OCI-LY3 (cell line): ENCODE data around the gene CD9.
A peak's percentile ranks its signal among the peaks of the same experiment; 100 is the strongest.

ENCODE experiments used
- H2AFZ ChIP-seq: fragments of 200-600, 300-600 bp; shearing (Covaris generic); 2 replicates; pipeline ENCODE4 v1.6.0; 2014; ENCODE audit warnings: antibody characterized with exemption, low read depth, low read length
- H3K27ac ChIP-seq: fragments of 200-600, 300-600 bp; sonication (generic); 2 replicates; pipeline ENCODE4 v1.5.1; 2014; ENCODE audit warnings: mild to moderate bottlenecking, low read length, moderate library complexity, mixed read lengths
- H3K27me3 ChIP-seq: fragments of 200-600, 300-600 bp; sonication (generic); 2 replicates; pipeline ENCODE4 v1.6.1; 2014; ENCODE audit warnings: low read depth, low read length, mixed read lengths
- H3K36me3 ChIP-seq: fragments of 200-600, 300-600 bp; sonication (generic); replicated peaks from 2 replicates; pipeline ENCODE3; 2014; ENCODE audit warnings: low read depth, low read length, mixed read lengths
- H3K4me1 ChIP-seq: fragments of 300-600, 200-600 bp; sonication (generic); 2 replicates; pipeline ENCODE4 v1.6.1; 2014; ENCODE audit warnings: low read length, mixed read lengths
- H3K4me2 ChIP-seq: fragments of 200-600, 300-600 bp; sonication (generic); 2 replicates; pipeline ENCODE4 v1.6.1; 2014; ENCODE audit warnings: low read length, mixed read lengths
- H3K4me3 ChIP-seq: fragments of 300-600, 200-600 bp; sonication (generic); 2 replicates; pipeline ENCODE4 v1.5.1; 2014; ENCODE audit warnings: antibody characterized with exemption, mild to moderate bottlenecking, low read length, moderate library complexity
- H3K79me2 ChIP-seq: fragments of 300-600, 200-600 bp; shearing (Covaris generic); 2 replicates; pipeline ENCODE4 v1.6.1; 2014; ENCODE audit warnings: mild to moderate bottlenecking, low read length, mixed read lengths
- H3K9ac ChIP-seq: fragments of 300-600, 200-600 bp; shearing (Covaris generic); 2 replicates; pipeline ENCODE4 v1.6.0; 2014; ENCODE audit warnings: mild to moderate bottlenecking, low read length, moderate library complexity
- H3K9me3 ChIP-seq: fragments of 200-600, 300-600 bp; shearing (Covaris generic); 2 replicates; pipeline ENCODE4 v1.6.1; 2014; ENCODE audit warnings: low read length, mixed read lengths; ENCODE audit not compliant: insufficient read depth
- H4K20me1 ChIP-seq: fragments of 200-600, 300-600 bp; sonication (generic); 2 replicates; pipeline ENCODE4 v1.6.1; 2016; ENCODE audit warnings: low read length, mixed read lengths; ENCODE audit not compliant: insufficient read depth
- EZH2phosphoT487 ChIP-seq: fragments of 200-600 bp; shearing (Covaris generic); IDR thresholded peaks from 2 replicates; pipeline ENCODE4 v1.6.1; 2018; ENCODE audit warnings: antibody characterized with exemption, mixed run types, low read depth
- TF ChIP-seq, protein P1 (sequence below): fragments of 200-600, 300-600 bp; sonication (generic); IDR thresholded peaks from 2 replicates; pipeline ENCODE4 v1.5.1; 2014; ENCODE audit warnings: antibody characterized with exemption, low read length, low read depth

CD9 gene

DNA sequence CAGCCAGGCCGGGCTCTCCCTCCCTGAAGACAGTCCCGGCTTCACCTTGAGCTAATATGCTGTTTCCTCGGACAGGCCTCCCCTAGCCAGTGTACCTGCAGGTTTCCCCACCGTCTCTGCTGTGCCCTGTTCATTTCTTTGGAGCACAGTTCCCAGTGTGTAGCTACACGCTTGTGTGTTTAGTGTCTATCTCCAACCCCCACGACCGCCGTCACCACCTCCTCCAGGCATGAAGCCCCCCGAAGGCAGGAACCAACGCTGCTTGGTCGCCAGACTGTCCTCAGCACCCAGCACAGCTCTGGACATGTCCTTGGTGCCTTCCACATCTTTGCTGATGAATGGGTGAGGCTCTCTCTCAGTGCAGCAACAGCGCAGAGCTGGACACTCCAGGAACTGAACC, 84.1 kb downstream of the CD9 start:
- Histone ChIP-seq H3K27ac (no peak overlapping the region), H2AFZ (no peak overlapping the region), H3K36me3 (no peaks in the 10 kb centered on the region), H3K4me1 (no peaks in the 10 kb centered on the region), H3K27me3 (peaks cover 19% of the 10 kb centered on the region), H3K9ac (no peak overlapping the region), H3K4me3 (no peak overlapping the region), H3K79me2 (no peaks in the 10 kb centered on the region), H3K4me2 (no peak overlapping the region), H3K9me3 (no peaks in the 10 kb centered on the region), H4K20me1 (no peaks in the 10 kb centered on the region; the same call in 1 of the 2 replicates)
- TF ChIP-seq EZH2phosphoT487: no peak
- TF ChIP-seq, protein P1, sequence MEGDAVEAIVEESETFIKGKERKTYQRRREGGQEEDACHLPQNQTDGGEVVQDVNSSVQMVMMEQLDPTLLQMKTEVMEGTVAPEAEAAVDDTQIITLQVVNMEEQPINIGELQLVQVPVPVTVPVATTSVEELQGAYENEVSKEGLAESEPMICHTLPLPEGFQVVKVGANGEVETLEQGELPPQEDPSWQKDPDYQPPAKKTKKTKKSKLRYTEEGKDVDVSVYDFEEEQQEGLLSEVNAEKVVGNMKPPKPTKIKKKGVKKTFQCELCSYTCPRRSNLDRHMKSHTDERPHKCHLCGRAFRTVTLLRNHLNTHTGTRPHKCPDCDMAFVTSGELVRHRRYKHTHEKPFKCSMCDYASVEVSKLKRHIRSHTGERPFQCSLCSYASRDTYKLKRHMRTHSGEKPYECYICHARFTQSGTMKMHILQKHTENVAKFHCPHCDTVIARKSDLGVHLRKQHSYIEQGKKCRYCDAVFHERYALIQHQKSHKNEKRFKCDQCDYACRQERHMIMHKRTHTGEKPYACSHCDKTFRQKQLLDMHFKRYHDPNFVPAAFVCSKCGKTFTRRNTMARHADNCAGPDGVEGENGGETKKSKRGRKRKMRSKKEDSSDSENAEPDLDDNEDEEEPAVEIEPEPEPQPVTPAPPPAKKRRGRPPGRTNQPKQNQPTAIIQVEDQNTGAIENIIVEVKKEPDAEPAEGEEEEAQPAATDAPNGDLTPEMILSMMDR: no peak

DNA sequence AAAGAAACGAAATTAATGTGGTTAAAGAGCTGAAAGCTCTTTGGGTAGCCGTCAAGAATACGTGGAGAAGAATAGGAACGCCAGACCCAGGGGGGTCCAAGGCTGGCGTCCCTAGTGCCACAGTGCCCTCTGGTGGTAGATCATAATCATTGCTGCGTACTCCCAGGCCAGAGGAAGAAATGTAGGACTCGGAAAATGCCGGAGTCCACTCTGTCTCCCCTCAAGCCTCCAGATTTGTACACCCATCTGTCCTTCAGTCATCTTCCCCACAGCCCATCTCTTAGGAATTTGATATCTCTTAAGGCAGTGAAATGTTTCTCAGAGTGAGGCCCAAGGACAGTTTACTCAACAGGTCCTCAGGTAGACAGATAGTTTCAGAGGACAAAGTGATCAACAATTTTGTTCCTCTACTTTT, 84.9 kb downstream of the CD9 start:
- no peak overlapping the region for H3K4me2 ChIP-seq
- TF ChIP-seq, protein P1: peak; percentile 90
- TF ChIP-seq EZH2phosphoT487: no peak
- H2AFZ ChIP-seq: no peak overlapping the region
- H3K4me1 ChIP-seq: no peaks in the 10 kb centered on the region
- no peaks in the 10 kb centered on the region for H3K9me3 ChIP-seq
- H3K4me3 ChIP-seq: no peak overlapping the region
- no peaks in the 10 kb centered on the region for H3K36me3 ChIP-seq
- H3K79me2 ChIP-seq: no peaks in the 10 kb centered on the region
- H3K27ac ChIP-seq: no peak overlapping the region
- H4K20me1 ChIP-seq: no peaks in the 10 kb centered on the region; the same call in 1 of the 2 replicates
- no peak overlapping the region for H3K9ac ChIP-seq
- peaks cover 11% of the 10 kb centered on the region for H3K27me3 ChIP-seq

DNA sequence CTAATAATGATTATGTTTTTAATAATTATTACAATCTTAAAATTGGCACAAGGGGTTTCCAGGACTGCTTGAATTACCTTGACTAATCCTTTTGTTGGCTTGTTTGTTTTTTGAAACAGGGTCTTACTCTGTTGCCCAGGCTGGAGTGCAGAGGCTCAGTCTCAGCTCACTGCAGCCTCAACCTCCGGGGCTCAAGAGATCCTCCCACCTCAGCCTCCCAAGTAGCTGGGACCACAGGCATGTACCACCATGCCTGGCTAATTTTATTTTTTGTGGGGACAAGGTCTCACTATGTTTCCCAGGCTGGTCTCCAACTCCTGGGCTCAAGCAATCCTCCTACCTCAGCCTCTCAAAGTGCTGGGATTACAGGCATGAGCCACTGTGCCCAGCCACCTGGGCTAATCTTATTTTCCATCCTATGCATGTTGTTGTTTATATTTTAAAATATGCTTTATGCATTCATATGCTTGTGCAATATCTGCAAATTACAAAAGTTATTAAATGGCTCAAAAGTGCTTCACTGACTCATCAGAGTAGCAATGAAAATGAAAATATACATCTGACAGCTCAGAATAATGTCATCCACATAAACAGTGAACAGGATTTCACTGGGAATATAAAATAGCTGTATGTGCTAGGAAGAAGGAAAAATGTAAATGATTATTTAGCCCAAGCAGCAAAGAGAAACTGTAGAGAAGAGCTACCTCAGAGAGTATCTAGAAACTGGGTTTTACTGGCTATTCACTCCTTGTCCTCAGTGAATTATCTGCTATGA, 85.5 kb downstream of the CD9 start:
- no peak for TF ChIP-seq EZH2phosphoT487
- TF ChIP-seq, protein P1: no peak
- Histone ChIP-seq H3K27ac (no peak overlapping the region), H3K4me3 (no peak overlapping the region), H3K4me1 (no peaks in the 10 kb centered on the region), H3K4me2 (no peak overlapping the region), H2AFZ (no peak overlapping the region), H3K9ac (no peak overlapping the region), H3K27me3 (peaks cover 8% of the 10 kb centered on the region; the same call in 1 of the 2 replicates), H3K36me3 (no peaks in the 10 kb centered on the region), H4K20me1 (no peaks in the 10 kb centered on the region; the same call in 1 of the 2 replicates), H3K79me2 (no peaks in the 10 kb centered on the region), H3K9me3 (no peaks in the 10 kb centered on the region)
